Endodermal cell (in vitro differentiated cells): ENCODE results near the gene TAX1BP1. TPM values are rescaled to one million over a fixed set of nuclear protein-coding genes. Genes with fewer than 3 reads are reported as not detected.

Source experiments
- DNase-seq: peaks from one replicate; pipeline ENCODE4 v3.0.0-alpha.2; 2017
- H3K27ac ChIP-seq: 2 replicates; pipeline ENCODE4 v1.5.1; 2013; ENCODE audit warnings: mild to moderate bottlenecking, low read depth, low read length, moderate library complexity
- H3K27me3 ChIP-seq: 2 replicates; pipeline ENCODE4 v1.6.1; 2013; ENCODE audit warnings: mild to moderate bottlenecking, low read length, moderate library complexity; ENCODE audit not compliant: insufficient read depth, control insufficient read depth, poor library complexity, severe bottlenecking
- H3K36me3 ChIP-seq: 2 replicates; pipeline ENCODE4 v1.7.0; 2013; ENCODE audit warnings: mild to moderate bottlenecking, low read length, moderate library complexity; ENCODE audit not compliant: control insufficient read depth, insufficient read depth
- H3K4me1 ChIP-seq: one replicate; pipeline ENCODE4 v1.7.0; 2013; ENCODE audit warnings: low read length; ENCODE audit not compliant: control insufficient read depth, insufficient read depth
- H3K4me3 ChIP-seq: 2 replicates; pipeline ENCODE4 v1.5.1; 2013; ENCODE audit warnings: mild to moderate bottlenecking, low read length, moderate library complexity
- H3K9ac ChIP-seq: 2 replicates; pipeline ENCODE4 v1.6.1; 2013; ENCODE audit warnings: mild to moderate bottlenecking, low read length, moderate library complexity; ENCODE audit not compliant: poor library complexity, severe bottlenecking; ENCODE audit errors: extremely low read depth
- H3K9me3 ChIP-seq: 2 replicates; pipeline ENCODE4 v1.6.1; 2013; ENCODE audit warnings: mild to moderate bottlenecking, low read length, moderate library complexity; ENCODE audit not compliant: control insufficient read depth
- H3K27ac Mint-ChIP-seq: 2 replicates; pipeline ENCODE4 v1.8.0; 2020; ENCODE audit warnings: mixed read lengths
- H3K27me3 Mint-ChIP-seq: 2 replicates; pipeline ENCODE4 v1.8.0; 2021; ENCODE audit warnings: mild to moderate bottlenecking, mixed read lengths; ENCODE audit not compliant: insufficient read depth
- H3K36me3 Mint-ChIP-seq: 2 replicates; pipeline ENCODE4 v1.8.0; 2020; ENCODE audit warnings: low read depth, mixed read lengths
- H3K4me1 Mint-ChIP-seq: 2 replicates; pipeline ENCODE4 v1.8.0; 2020; ENCODE audit warnings: mixed read lengths
- H3K4me3 Mint-ChIP-seq: 2 replicates; pipeline ENCODE4 v1.8.0; 2020; ENCODE audit warnings: mild to moderate bottlenecking, moderate library complexity, mixed read lengths
- H3K9me3 Mint-ChIP-seq: 2 replicates; pipeline ENCODE4 v1.8.0; 2020; ENCODE audit warnings: mild to moderate bottlenecking, mixed read lengths
- CTCF ChIP-seq: fragments of 200-600 bp; sonication (generic); conservative IDR thresholded peaks from 2 replicates; pipeline ENCODE4 v1.5.0; 2021; ENCODE audit warnings: antibody characterized with exemption, mild to moderate bottlenecking
- WGBS, 2 experiments: methylation state at CpG; one replicate each; pipeline versions ENCODE4 v1.1.5 to v1.1.7; 2013; ENCODE audit warnings: missing lambda C conversion rate in 2 of 2, mixed read lengths in 1 of 2; ENCODE audit not compliant: insufficient coverage in 1 of 2, insufficient read length in 1 of 2; 5-methylcytosine and 5-hydroxymethylcytosine counted together
- total RNA-seq, 2 donors: library from RNA; stranded (reverse); fragmentation: NEBNext Ultra II Directional in 1 of 2; extraction: Animal tissue kit (Norgen Biotek cat#: 25700) in 1 of 2; gene quantifications; 2 replicates in 1 of 2; 3 replicates in 1 of 2; pipeline ENCODE4 v1.2.1, GENCODE V29; 2021

The TAX1BP1 gene
- total RNA-seq, 2 donors from 2014 or later: 100 to 114 TPM

GRCh38 chr7:27861747-27862146 is 121.8 kb downstream of the TAX1BP1 start:
- DNase-seq: no peak
- Histone ChIP-seq H3K9ac (no peak overlapping the region), H3K4me1 (no peaks in the 10 kb centered on the region), H3K27me3 (no peaks in the 10 kb centered on the region), H3K36me3 (no peaks in the 10 kb centered on the region), H3K9me3 (no peaks in the 10 kb centered on the region), H3K4me3 (no peak overlapping the region), H3K27ac (no peak overlapping the region)
- H3K27ac Mint-ChIP-seq: no peak overlapping the region
- no peaks in the 10 kb centered on the region for H3K27me3 Mint-ChIP-seq
- TF ChIP-seq CTCF: no peak
- WGBS, 2 experiments: 90 to 91% methylated on average over 2 to 3 of the region's 3 CpGs
- H3K4me1 Mint-ChIP-seq: no peaks in the 10 kb centered on the region
- no peak overlapping the region for H3K4me3 Mint-ChIP-seq
- peaks cover 18% of the 10 kb centered on the region for H3K36me3 Mint-ChIP-seq
- H3K9me3 Mint-ChIP-seq: peaks cover 18% of the 10 kb centered on the region

GRCh38 chr7:27863880-27864279 is 123.9 kb downstream of the TAX1BP1 start:
- no peaks in the 10 kb centered on the region for H3K9me3 ChIP-seq
- no peaks in the 10 kb centered on the region for H3K27me3 ChIP-seq
- no peaks in the 10 kb centered on the region for H3K36me3 ChIP-seq
- Mint-ChIP-seq H3K36me3 (peaks cover 15% of the 10 kb centered on the region), H3K9me3 (peaks cover 6% of the 10 kb centered on the region), H3K27me3 (no peaks in the 10 kb centered on the region), H3K4me1 (no peaks in the 10 kb centered on the region), H3K4me3 (no peak overlapping the region), H3K27ac (no peak overlapping the region)
- no peak for TF ChIP-seq CTCF
- H3K9ac ChIP-seq: no peak overlapping the region
- no peaks in the 10 kb centered on the region for H3K4me1 ChIP-seq
- H3K4me3 ChIP-seq: no peak overlapping the region
- WGBS, 2 experiments: 84 to 94% methylated on average over 2 to 11 of the region's 11 CpGs
- DNase-seq: peak; percentile 67
- no peak overlapping the region for H3K27ac ChIP-seq

GRCh38 chr7:27866256-27866655 is 126.3 kb downstream of the TAX1BP1 start:
- H3K4me1 ChIP-seq: no peaks in the 10 kb centered on the region
- no peak overlapping the region for H3K4me3 Mint-ChIP-seq
- no peaks in the 10 kb centered on the region for H3K9me3 ChIP-seq
- no peak overlapping the region for H3K4me3 ChIP-seq
- H3K27me3 Mint-ChIP-seq: no peaks in the 10 kb centered on the region
- no peak for TF ChIP-seq CTCF
- H3K4me1 Mint-ChIP-seq: no peaks in the 10 kb centered on the region
- WGBS, 2 experiments: 73 to 100% methylated on average over 1 to 2 of the region's 2 CpGs
- no peaks in the 10 kb centered on the region for H3K9me3 Mint-ChIP-seq
- peaks cover 10% of the 10 kb centered on the region for H3K36me3 Mint-ChIP-seq
- H3K27ac Mint-ChIP-seq: no peak overlapping the region
- no peak for DNase-seq
- H3K36me3 ChIP-seq: no peaks in the 10 kb centered on the region
- no peak overlapping the region for H3K9ac ChIP-seq
- H3K27ac ChIP-seq: no peak overlapping the region
- no peaks in the 10 kb centered on the region for H3K27me3 ChIP-seq
